ENCODE data around the gene PLPP4.

PLPP4 gene

DNA sequence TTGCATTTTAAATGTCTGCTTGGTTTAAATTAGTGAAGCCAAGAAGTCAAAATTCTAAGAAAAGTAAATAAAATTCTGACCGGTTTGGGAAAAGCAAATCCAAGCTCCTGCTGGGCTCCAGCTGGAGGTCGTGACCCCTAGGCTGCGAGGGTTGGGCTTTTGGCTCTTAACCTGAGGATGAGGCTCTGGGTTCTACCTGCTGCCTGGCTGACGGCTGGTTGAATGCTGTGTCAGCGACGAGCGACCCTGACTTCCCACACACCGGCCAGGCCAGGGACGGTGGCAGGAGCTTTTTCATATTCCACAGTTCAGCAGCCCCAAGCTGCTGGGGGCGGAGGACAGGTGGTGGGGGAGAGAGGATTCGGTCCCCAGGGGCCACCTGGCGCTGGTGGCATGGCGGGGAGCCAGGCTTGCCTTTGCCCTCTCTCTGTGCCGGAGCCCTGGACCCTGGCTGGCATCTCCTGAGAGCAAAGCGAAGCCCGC is 843 bp upstream of the PLPP4 start:
- no peak for DNase-seq (ENCODE audit: low read depth in 2 of 2)

GRCh38 chr10:120457431-120458172 is 575 bp downstream of the PLPP4 start:
- DNase-seq (ENCODE audit: low read depth in 2 of 2): no peak

- DNase-seq (ENCODE audit: low read depth in 2 of 2): no peak
Measured at GRCh38 chr10:120458432-120458831, 1.4 kb downstream of the PLPP4 start.

DNA sequence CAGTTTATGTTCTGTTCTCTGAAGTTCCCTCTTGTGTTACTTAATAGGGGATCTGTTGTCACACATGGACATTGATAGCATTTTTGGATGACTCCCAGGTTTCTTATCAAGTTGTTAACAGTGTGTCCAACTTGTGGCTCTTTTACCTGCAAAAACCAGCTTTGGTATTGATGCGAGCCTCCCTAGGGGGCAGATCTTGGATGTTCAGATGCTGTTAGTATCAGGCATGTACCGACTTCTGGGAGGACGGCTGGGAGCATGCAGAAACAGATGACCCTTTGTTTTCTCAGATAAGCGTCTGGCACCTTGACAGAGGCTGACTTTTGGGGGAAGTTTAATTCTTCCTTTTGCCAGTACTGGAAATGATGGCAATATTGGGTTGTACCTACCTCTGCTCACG is 2.2 kb downstream of the PLPP4 start:
- DNase-seq (ENCODE audit: low read depth in 2 of 2): no peak

- DNase-seq (ENCODE audit: low read depth in 2 of 2): no peak
Measured at GRCh38 chr10:120460186-120460585, 3.2 kb downstream of the PLPP4 start.

- DNase-seq (ENCODE audit: low read depth in 2 of 2): no peak
Measured at GRCh38 chr10:120460776-120461175, 3.7 kb downstream of the PLPP4 start.

- no peak for DNase-seq (ENCODE audit: low read depth in 2 of 2)
Measured at GRCh38 chr10:120462018-120462682, 5.1 kb downstream of the PLPP4 start.

- no peak for DNase-seq (ENCODE audit: low read depth in 2 of 2)
Measured at GRCh38 chr10:120465138-120465537, 8.1 kb downstream of the PLPP4 start.

DNA sequence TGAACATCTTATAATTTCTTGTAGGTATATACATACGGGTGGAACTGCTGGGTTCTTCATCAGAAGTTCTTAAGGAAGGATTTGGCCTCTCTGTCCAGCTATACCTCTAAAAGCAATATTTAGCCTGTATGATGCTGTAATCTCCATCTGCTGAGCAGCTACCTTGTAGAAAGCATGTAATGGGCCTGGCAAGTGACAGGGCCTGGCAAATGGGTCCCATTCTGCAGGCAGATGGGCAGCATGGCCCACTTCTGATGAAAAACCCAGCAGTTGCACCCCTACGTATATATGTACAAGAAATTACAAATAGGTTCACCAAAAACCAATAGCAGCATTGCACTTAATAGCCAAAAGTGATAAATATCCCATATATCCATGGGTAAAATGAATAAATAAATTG is 9.0 kb downstream of the PLPP4 start:
- no peak for DNase-seq (ENCODE audit: low read depth in 2 of 2)

- no peak for DNase-seq (ENCODE audit: low read depth in 2 of 2)
Measured at GRCh38 chr10:120473593-120473992, 16.6 kb downstream of the PLPP4 start.

DNA sequence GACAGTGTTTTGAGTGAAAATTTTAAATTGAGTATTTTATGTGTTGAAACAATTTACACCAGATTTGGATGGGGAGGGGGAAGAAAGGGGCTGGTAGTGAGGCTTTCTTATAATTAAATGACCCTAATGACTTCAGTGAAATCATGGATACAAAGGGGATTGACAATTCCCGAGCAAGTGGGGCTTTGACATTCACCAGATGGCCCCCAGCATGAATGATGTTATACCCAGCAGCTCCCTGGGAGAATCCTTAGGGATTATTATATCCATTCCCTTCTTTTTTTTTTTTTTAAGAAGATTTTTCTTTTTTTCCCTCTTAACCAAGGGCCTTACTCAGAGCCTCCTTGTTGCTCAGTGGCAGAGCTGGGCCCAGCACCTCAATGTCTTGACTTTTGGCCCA is 17.9 kb downstream of the PLPP4 start:
- no peak for DNase-seq (ENCODE audit: low read depth in 2 of 2)

DNA sequence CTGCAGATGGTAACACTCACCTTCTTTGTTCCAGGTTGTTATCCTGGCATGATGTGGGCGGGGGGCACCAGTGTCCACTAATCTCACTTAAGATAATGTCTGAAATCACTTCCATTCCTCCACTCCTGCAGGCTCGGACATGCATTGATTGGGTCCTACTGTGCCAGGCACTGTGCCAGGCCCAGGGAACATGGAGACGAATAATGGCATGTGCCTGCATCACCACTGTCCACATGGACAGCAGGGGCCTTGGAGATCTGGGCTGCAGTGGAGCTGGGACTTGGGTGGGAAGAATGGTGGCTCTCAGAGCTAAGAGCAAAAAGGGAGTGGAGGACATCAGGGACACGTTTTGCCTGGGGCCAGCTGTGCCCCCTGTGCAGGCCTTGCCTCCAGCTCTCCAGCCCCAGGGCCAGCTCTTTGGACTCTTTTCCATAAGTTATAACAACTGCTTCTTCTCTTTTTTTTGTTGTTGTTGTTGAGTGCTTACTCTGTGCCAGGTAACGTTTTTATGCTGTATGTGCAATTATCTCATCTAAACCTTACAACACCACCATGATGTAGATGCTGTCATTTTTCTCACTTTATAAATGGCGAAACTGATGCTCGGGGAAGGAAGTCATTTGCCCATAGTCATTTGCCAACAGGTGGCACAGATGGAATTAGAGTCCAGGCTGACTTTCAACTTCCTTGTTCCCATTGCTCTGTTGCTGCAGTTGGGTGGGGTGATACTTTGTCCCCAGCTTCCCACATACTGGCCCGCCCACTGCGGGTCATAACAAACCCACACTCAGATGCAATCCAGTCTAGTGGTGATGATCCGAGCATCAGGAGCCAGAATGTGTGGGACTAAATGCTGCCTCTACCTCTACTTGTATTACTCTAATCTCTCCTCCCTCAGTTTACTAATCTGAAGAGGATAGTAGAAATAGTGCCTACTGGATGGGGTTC is 19.1 kb downstream of the PLPP4 start:
- no peak for DNase-seq (ENCODE audit: low read depth in 2 of 2)

- DNase-seq (ENCODE audit: low read depth in 2 of 2): no peak
Measured at GRCh38 chr10:120477021-120477742, 20.2 kb downstream of the PLPP4 start.

GRCh38 chr10:120477743-120478141 is 20.7 kb downstream of the PLPP4 start:
- DNase-seq (ENCODE audit: low read depth in 2 of 2): no peak

DNA sequence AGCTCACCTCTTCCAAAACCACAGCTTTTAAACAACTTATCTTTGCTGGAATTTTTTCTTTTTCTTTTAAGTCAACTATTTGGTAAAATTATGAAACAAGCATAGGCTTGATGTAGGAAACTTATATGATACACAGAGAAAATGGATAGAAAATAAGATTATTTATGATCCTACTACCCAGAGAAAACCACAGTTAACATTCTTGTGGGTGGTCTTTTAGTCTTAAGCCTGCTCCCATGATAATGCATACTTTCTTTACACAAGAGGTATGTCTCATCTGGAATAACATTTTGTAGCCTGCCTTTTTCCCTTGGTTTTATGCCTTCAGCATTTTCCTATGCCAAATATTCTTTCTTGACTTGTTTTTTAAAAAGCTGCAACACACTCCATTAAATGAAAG is 21.4 kb downstream of the PLPP4 start:
- no peak for DNase-seq (ENCODE audit: low read depth in 2 of 2)

- no peak for DNase-seq (ENCODE audit: low read depth in 2 of 2)
Measured at GRCh38 chr10:120479506-120479905, 22.5 kb downstream of the PLPP4 start.

- DNase-seq (ENCODE audit: low read depth in 2 of 2): no peak
Measured at GRCh38 chr10:120480065-120480600, 23.1 kb downstream of the PLPP4 start.

DNA sequence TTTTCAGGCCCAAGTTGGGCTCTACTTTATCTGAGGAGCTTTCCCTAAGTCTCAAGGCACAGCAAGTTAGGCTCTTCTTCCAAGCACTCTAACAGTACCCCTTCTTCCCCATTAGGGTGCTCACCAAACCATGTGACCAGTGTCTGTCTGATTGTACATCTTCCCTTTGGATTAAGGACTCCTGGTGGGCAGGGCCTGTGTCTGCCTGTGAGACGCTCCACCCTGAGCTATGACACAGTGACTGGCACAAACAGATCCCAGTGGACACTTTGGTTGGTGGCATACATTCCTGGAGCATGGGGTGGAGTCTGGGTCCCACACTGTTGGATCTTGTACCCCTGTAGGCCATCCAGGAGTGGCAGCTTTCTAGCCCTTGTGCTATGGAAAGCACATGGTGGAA is 23.8 kb downstream of the PLPP4 start:
- DNase-seq (ENCODE audit: low read depth in 2 of 2): no peak

DNA sequence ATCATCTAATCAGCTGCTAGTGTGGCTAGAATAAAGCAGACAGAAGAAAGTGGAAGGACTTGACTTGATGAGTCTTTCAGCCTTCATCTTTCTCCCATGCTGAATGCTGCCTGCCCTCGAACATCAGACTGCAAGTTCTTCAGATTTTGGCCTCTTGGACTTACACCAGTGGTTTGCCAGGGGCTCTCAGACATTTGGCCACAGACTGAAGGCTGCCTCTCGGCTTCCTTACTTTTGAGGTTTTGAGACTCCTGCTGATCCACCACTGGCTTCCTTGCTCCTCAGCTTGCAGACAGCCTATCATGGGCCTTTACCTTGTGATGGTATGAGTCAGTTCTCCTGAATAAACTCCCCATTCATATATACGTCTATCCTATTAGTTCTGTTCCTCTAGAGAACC is 26.0 kb downstream of the PLPP4 start:
- no peak for DNase-seq (ENCODE audit: low read depth in 2 of 2)

- no peak for DNase-seq (ENCODE audit: low read depth in 2 of 2)
Measured at GRCh38 chr10:120483651-120484301, 26.7 kb downstream of the PLPP4 start.

DNA sequence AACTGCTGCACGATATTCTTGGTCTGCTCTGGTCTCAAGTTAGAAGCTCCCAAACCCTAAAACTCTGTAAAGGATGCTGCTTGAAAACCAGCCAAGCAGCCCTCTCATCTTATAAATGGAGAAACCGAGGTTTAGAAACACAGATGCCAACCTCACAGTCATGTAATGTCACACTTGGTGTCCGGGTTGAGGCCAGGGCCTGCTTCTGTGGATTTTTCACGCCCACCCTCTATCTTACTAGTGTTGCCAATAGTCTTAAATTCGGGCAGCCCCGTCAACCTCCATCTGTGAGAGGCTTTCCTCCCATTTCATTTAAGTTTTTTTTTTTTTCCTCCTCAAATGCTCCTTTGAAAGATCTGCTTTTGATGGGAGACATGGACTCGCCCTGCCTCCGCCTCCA is 28.9 kb downstream of the PLPP4 start:
- DNase-seq (ENCODE audit: low read depth in 2 of 2): no peak
